HCT116 (cell line): Measurements from ENCODE around the gene SLC4A7. TPM values are rescaled to one million over a fixed set of nuclear protein-coding genes. Genes with fewer than 3 reads are reported as not detected.

Source experiments
- ATAC-seq: fragments of 200-7000 bp; cut with Tn5 transposase; 2 replicates; pipeline ENCODE4 v1.9.1; 2020; ENCODE audit warnings: mild to moderate bottlenecking, moderate library complexity
- BruUV-seq: library from RNA; stranded (reverse); fragments of 400-500 nt; replicated peaks from 2 replicates; lab custom pipeline; 2021; lab: Mats Ljungman, UMichigan
- CTCF ChIA-PET: fragments of 300-600 bp; sonication (Branson Sonifier 250); formaldehyde crosslinking; loops from one replicate; lab custom pipeline; 2021; ENCODE audit warnings: antibody characterized with exemption; lab: Charles Lee
- POLR2A ChIA-PET: fragments of 300-600, 350-600 bp; sonication (Branson Sonifier 250); formaldehyde crosslinking; loops from one replicate; lab custom pipeline; 2021; ENCODE audit warnings: antibody characterized with exemption; lab: Charles Lee
- RAD21 ChIA-PET, 2 experiments: fragments of 300-600 bp; sonication (Branson Sonifier 250); formaldehyde crosslinking; loops; one replicate each; lab custom pipeline; 2023; ENCODE audit warnings: low total read pairs in 2 of 2; ENCODE audit not compliant: uncharacterized antibody in 2 of 2, unreplicated experiment in 2 of 2, low non-redundant PET in 1 of 2; lab: Charles Lee
- DNase-seq: peaks from one replicate; pipeline ENCODE4 v3.0.0-alpha.2; 2010; ENCODE audit warnings: low read depth, low spot score
- H2AFZ ChIP-seq: fragments of 200-600 bp; shearing (Covaris generic), sonication (generic); 2 replicates; pipeline ENCODE4 v1.6.1; 2017; ENCODE audit warnings: low read depth, mixed run types, mixed read lengths, antibody characterized with exemption, low read length; ENCODE audit not compliant: poor library complexity, severe bottlenecking
- H3K27ac ChIP-seq: 2 replicates; pipeline ENCODE4 v1.5.1; 2012; ENCODE audit warnings: low read depth, low read length
- H3K27me3 ChIP-seq: fragments of 200-600 bp; sonication (generic); 2 replicates; pipeline ENCODE4 v1.6.1; 2016; ENCODE audit warnings: mixed run types, low read length, mixed read lengths; ENCODE audit not compliant: insufficient read depth
- H3K36me3 ChIP-seq, 2 experiments: fragments of 200-500 bp in 1 of 2; fragments of 200-600 bp in 1 of 2; sonication (Bioruptor generic) in 1 of 2; sonication (generic) in 1 of 2; 2 replicates each; pipeline versions ENCODE4 v1.5.1 to v1.6.1; 2014 to 2016; ENCODE audit warnings: low read length in 2 of 2, inconsistent platforms in 1 of 2, mixed read lengths in 1 of 2, mixed run types in 1 of 2; ENCODE audit not compliant: insufficient read depth in 2 of 2, control insufficient read depth in 1 of 2
- H3K4me1 ChIP-seq, 2 experiments: fragments of 200-600 bp in 1 of 2; sonication (generic) in 1 of 2; 2 replicates each; pipeline versions ENCODE4 v1.5.1 to v1.6.1; 2012 to 2017; ENCODE audit warnings: low read length in 2 of 2, inconsistent platforms in 1 of 2, mild to moderate bottlenecking in 1 of 2, mixed read lengths in 1 of 2, mixed run types in 1 of 2, moderate library complexity in 1 of 2; ENCODE audit not compliant: insufficient read depth in 2 of 2, control insufficient read depth in 1 of 2
- H3K4me2 ChIP-seq: fragments of 200-600 bp; sonication (generic); 2 replicates; pipeline ENCODE4 v1.6.1; 2017; ENCODE audit warnings: mixed run types, low read length, mixed read lengths
- H3K4me3 ChIP-seq, 2 experiments: fragments of 200-600 bp in 1 of 2; sonication (generic) in 1 of 2; replicated peaks in 1 of 2; 2 replicates each; pipeline ENCODE4 v1.5.1; 2011 to 2016; ENCODE audit warnings: low read length in 2 of 2, control low read depth in 1 of 2, low read depth in 1 of 2, mild to moderate bottlenecking in 1 of 2, mixed read lengths in 1 of 2, mixed run types in 1 of 2
- H3K79me2 ChIP-seq: fragments of 200-600 bp; sonication (generic); 2 replicates; pipeline ENCODE4 v1.6.1; 2017; ENCODE audit warnings: mild to moderate bottlenecking, mixed run types, low read length, moderate library complexity, mixed read lengths; ENCODE audit not compliant: insufficient read depth
- H3K9ac ChIP-seq: fragments of 200-600 bp; sonication (generic); 2 replicates; pipeline ENCODE4 v1.6.1; 2016; ENCODE audit warnings: low read length, mixed read lengths
- H3K9me2 ChIP-seq: fragments of 200-600 bp; sonication (generic), shearing (Covaris generic); 2 replicates; pipeline ENCODE4 v1.6.1; 2017; ENCODE audit warnings: mixed run types, mild to moderate bottlenecking, moderate library complexity; ENCODE audit not compliant: insufficient read depth
- H3K9me3 ChIP-seq, 2 experiments: fragments of 200-500 bp in 1 of 2; fragments of 200-600 bp in 1 of 2; sonication (Bioruptor generic) in 1 of 2; sonication (generic) in 1 of 2; 2 replicates each; pipeline ENCODE4 v1.6.1; 2014 to 2017; ENCODE audit warnings: low read length in 2 of 2, mixed read lengths in 2 of 2, inconsistent platforms in 1 of 2, low read depth in 1 of 2, mild to moderate bottlenecking in 1 of 2, mixed run types in 1 of 2, moderate library complexity in 1 of 2; ENCODE audit not compliant: control insufficient read depth in 1 of 2, insufficient read depth in 1 of 2
- H4K20me1 ChIP-seq: fragments of 200-600 bp; sonication (generic), shearing (Covaris generic); 2 replicates; pipeline ENCODE4 v1.6.1; 2017; ENCODE audit warnings: mixed run types, mild to moderate bottlenecking, moderate library complexity; ENCODE audit not compliant: insufficient read depth
- CBX3 ChIP-seq: IDR thresholded peaks from 2 replicates; pipeline ENCODE4 v1.6.1; 2012; ENCODE audit warnings: low read depth
- CEBPB ChIP-seq: IDR thresholded peaks from 2 replicates; pipeline ENCODE4 v1.6.1; 2012; ENCODE audit warnings: low read depth
- EGR1 ChIP-seq: IDR thresholded peaks from 2 replicates; pipeline ENCODE4 v1.6.1; 2012; ENCODE audit warnings: low read depth
- ELF1 ChIP-seq: IDR thresholded peaks from 2 replicates; pipeline ENCODE4 v1.6.1; 2012; ENCODE audit warnings: low read depth, borderline replicate concordance
- EZH2 ChIP-seq: fragments of 200-600 bp; sonication (generic); IDR thresholded peaks from 2 replicates; pipeline ENCODE4 v1.6.1; 2017; ENCODE audit warnings: antibody characterized with exemption, mixed run types
- FOSL1 ChIP-seq: IDR thresholded peaks from 2 replicates; pipeline ENCODE4 v1.6.1; 2012; ENCODE audit warnings: low read depth
- JUND ChIP-seq: IDR thresholded peaks from 2 replicates; pipeline ENCODE4 v1.6.1; 2012
- POLR2A ChIP-seq: IDR thresholded peaks from 2 replicates; pipeline ENCODE4 v1.7.0; 2011; ENCODE audit warnings: borderline replicate concordance; ENCODE audit not compliant: insufficient read depth, insufficient read length; ENCODE audit errors: extremely low read depth
- POLR2AphosphoS5 ChIP-seq: IDR thresholded peaks from 2 replicates; pipeline ENCODE4 v1.6.1; 2011; ENCODE audit warnings: mild to moderate bottlenecking, low read depth, low read length, moderate library complexity
- SIN3A ChIP-seq: IDR thresholded peaks from 2 replicates; pipeline ENCODE4 v1.6.1; 2012; ENCODE audit warnings: low read depth
- SP1 ChIP-seq: IDR thresholded peaks from 2 replicates; pipeline ENCODE4 v1.6.1; 2012; ENCODE audit warnings: low read depth
- SRF ChIP-seq: IDR thresholded peaks from 2 replicates; pipeline ENCODE4 v1.6.1; 2012; ENCODE audit warnings: low read depth
- YY1 ChIP-seq: IDR thresholded peaks from 2 replicates; pipeline ENCODE4 v1.6.1; 2011; ENCODE audit warnings: low read length, low read depth, moderate library complexity, mild to moderate bottlenecking; ENCODE audit not compliant: insufficient replicate concordance; ENCODE audit errors: extremely low read depth
- intact Hi-C: fragments of 100-400 bp; cut with micrococcal nuclease; formaldehyde crosslinking; loops from 2 replicates; pipeline ENCODE4 v1.10.0; 2022
- total RNA-seq: library from RNA; stranded (reverse); gene quantifications from one replicate; pipeline ENCODE4 v1.2.1, GENCODE V29; 2021; ENCODE audit not compliant: unreplicated experiment
- TF ChIP-seq, protein P1 (sequence below), 3 experiments: fragments of 200-600 bp in 1 of 3; sonication (generic) in 1 of 3; IDR thresholded peaks in 2 of 3; conservative IDR thresholded peaks in 1 of 3; 2 replicates each; pipeline ENCODE4 v1.5.1; 2012 to 2017; ENCODE audit warnings: low read depth in 2 of 3, low read length in 2 of 3, antibody characterized with exemption in 1 of 3, borderline replicate concordance in 1 of 3, control low read depth in 1 of 3, mild to moderate bottlenecking in 1 of 3, mixed read lengths in 1 of 3, mixed run types in 1 of 3, moderate library complexity in 1 of 3; ENCODE audit not compliant: insufficient read depth in 1 of 3
- TF ChIP-seq, protein P2 (sequence below): IDR thresholded peaks from 2 replicates; pipeline ENCODE4 v1.6.1; 2011; ENCODE audit warnings: mild to moderate bottlenecking, low read length, moderate library complexity; ENCODE audit not compliant: insufficient replicate concordance; ENCODE audit errors: extremely low read depth
- TF ChIP-seq, protein P3 (sequence below): IDR thresholded peaks from 2 replicates; pipeline ENCODE4 v1.6.1; 2012; ENCODE audit warnings: low read depth
- TF ChIP-seq, protein P4 (sequence below): IDR thresholded peaks from 2 replicates; pipeline ENCODE4 v1.6.1; 2012
- TF ChIP-seq, protein P5 (sequence below): IDR thresholded peaks from 2 replicates; pipeline ENCODE4 v1.6.1; 2012

The SLC4A7 gene
- total RNA-seq, 1 experiment from 2014 or later: 37.6 TPM

DNA sequence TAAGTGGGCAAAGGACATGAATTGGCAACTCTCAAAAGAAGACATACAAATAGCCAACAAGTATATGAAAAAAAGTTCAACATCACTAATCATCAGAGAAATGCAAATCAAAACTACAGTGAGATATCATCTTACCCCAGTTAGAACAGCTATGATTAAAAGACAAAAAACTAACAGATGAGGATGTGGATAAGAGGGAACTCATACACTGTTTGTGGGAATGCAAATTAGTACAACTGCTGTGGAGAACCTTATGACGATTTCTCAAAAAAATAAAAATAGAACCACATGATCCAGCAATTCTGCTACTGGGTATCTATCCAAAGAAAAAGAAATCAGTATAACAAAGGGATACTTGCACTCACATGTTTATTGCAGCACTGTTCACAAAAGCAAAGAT is 143.7 kb downstream of the SLC4A7 start (continued):
- TF ChIP-seq, protein P1, sequence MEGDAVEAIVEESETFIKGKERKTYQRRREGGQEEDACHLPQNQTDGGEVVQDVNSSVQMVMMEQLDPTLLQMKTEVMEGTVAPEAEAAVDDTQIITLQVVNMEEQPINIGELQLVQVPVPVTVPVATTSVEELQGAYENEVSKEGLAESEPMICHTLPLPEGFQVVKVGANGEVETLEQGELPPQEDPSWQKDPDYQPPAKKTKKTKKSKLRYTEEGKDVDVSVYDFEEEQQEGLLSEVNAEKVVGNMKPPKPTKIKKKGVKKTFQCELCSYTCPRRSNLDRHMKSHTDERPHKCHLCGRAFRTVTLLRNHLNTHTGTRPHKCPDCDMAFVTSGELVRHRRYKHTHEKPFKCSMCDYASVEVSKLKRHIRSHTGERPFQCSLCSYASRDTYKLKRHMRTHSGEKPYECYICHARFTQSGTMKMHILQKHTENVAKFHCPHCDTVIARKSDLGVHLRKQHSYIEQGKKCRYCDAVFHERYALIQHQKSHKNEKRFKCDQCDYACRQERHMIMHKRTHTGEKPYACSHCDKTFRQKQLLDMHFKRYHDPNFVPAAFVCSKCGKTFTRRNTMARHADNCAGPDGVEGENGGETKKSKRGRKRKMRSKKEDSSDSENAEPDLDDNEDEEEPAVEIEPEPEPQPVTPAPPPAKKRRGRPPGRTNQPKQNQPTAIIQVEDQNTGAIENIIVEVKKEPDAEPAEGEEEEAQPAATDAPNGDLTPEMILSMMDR (IDR thresholded peaks at IDR 0.05 in 2 of 3, conservative IDR thresholded peaks at IDR 0.05 in 1 of 3; ENCODE audit: borderline replicate concordance in 1 of 3, insufficient read depth in 1 of 3, low read depth in 2 of 3, low read length in 2 of 3): no peak
- TF ChIP-seq JUND: no peak
- no peak for TF ChIP-seq YY1
- no peak for TF ChIP-seq EGR1

DNA sequence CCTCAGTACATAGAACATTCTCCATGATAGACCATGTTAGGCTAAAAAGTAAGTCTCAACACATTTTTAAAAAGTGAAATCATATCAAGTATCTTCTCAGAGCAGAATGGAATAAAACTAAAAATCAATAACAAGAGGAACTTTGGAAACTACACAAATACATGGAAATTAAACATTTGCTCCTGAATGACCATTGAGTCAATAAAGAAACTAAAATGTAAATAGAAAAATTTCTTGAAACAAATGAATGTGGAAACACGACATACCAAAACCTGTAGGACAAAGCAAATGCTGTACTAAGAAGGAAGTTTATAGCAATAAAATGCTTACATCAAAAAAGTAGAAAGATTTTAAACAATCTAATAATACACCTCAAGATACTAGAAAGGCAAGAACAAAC is 148.6 kb downstream of the SLC4A7 start:
- ATAC-seq: no peak
- RAD21 ChIA-PET: no interaction called here
- TF ChIP-seq POLR2A: no peak
- TF ChIP-seq FOSL1: no peak
- TF ChIP-seq, protein P2, sequence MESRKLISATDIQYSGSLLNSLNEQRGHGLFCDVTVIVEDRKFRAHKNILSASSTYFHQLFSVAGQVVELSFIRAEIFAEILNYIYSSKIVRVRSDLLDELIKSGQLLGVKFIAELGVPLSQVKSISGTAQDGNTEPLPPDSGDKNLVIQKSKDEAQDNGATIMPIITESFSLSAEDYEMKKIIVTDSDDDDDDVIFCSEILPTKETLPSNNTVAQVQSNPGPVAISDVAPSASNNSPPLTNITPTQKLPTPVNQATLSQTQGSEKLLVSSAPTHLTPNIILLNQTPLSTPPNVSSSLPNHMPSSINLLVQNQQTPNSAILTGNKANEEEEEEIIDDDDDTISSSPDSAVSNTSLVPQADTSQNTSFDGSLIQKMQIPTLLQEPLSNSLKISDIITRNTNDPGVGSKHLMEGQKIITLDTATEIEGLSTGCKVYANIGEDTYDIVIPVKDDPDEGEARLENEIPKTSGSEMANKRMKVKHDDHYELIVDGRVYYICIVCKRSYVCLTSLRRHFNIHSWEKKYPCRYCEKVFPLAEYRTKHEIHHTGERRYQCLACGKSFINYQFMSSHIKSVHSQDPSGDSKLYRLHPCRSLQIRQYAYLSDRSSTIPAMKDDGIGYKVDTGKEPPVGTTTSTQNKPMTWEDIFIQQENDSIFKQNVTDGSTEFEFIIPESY: no peak
- TF ChIP-seq POLR2AphosphoS5: no peak
- TF ChIP-seq CBX3: no peak
- TF ChIP-seq, protein P3, sequence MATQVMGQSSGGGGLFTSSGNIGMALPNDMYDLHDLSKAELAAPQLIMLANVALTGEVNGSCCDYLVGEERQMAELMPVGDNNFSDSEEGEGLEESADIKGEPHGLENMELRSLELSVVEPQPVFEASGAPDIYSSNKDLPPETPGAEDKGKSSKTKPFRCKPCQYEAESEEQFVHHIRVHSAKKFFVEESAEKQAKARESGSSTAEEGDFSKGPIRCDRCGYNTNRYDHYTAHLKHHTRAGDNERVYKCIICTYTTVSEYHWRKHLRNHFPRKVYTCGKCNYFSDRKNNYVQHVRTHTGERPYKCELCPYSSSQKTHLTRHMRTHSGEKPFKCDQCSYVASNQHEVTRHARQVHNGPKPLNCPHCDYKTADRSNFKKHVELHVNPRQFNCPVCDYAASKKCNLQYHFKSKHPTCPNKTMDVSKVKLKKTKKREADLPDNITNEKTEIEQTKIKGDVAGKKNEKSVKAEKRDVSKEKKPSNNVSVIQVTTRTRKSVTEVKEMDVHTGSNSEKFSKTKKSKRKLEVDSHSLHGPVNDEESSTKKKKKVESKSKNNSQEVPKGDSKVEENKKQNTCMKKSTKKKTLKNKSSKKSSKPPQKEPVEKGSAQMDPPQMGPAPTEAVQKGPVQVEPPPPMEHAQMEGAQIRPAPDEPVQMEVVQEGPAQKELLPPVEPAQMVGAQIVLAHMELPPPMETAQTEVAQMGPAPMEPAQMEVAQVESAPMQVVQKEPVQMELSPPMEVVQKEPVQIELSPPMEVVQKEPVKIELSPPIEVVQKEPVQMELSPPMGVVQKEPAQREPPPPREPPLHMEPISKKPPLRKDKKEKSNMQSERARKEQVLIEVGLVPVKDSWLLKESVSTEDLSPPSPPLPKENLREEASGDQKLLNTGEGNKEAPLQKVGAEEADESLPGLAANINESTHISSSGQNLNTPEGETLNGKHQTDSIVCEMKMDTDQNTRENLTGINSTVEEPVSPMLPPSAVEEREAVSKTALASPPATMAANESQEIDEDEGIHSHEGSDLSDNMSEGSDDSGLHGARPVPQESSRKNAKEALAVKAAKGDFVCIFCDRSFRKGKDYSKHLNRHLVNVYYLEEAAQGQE: no peak
- TF ChIP-seq ELF1: no peak
- TF ChIP-seq, protein P4, sequence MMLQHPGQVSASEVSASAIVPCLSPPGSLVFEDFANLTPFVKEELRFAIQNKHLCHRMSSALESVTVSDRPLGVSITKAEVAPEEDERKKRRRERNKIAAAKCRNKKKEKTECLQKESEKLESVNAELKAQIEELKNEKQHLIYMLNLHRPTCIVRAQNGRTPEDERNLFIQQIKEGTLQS: no peak
- TF ChIP-seq YY1: no peak
- no peak for TF ChIP-seq CEBPB
- TF ChIP-seq EZH2: no peak
- TF ChIP-seq SP1: no peak
- no peak for TF ChIP-seq SIN3A
- TF ChIP-seq JUND: no peak
- no peak for TF ChIP-seq SRF
- TF ChIP-seq, protein P5, sequence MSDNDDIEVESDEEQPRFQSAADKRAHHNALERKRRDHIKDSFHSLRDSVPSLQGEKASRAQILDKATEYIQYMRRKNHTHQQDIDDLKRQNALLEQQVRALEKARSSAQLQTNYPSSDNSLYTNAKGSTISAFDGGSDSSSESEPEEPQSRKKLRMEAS: no peak

More for the DNA sequence above, 148.6 kb downstream of the SLC4A7 start:
- H3K4me3 ChIP-seq: no peak overlapping the region
- H4K20me1 ChIP-seq: no peaks in the 10 kb centered on the region
- no peak overlapping the region for H2AFZ ChIP-seq
- no peak overlapping the region for H3K4me2 ChIP-seq
- no peaks in the 10 kb centered on the region for H3K9me3 ChIP-seq
- ChIA-PET CTCF (no interaction called here), POLR2A (no interaction called here)
- no peak overlapping the region for H3K9ac ChIP-seq
- H3K4me1 ChIP-seq: no peaks in the 10 kb centered on the region
- intact Hi-C loops: no loop called here
- no peak for DNase-seq
- H3K79me2 ChIP-seq: no peaks in the 10 kb centered on the region
- no peaks in the 10 kb centered on the region for H3K36me3 ChIP-seq
- no TSS peak for BruUV-seq
- no peak overlapping the region for H3K27ac ChIP-seq
- H3K9me2 ChIP-seq: no peaks in the 10 kb centered on the region
- H3K27me3 ChIP-seq: no peaks in the 10 kb centered on the region
